Activated CD8-positive, alpha-beta T cell treated with anti-CD3 and anti-CD28 coated beads, Interleukin-2, amount 10 ng/mL, durations not matched to agents 7 days and 5 days (primary cell): Measurements from ENCODE around the gene BANP. TPM values are rescaled to one million over a fixed set of nuclear protein-coding genes. Genes with fewer than 3 reads are reported as not detected.
"Not testable (repeated sequence)": the region's sequence is repeated elsewhere in the genome, so short reads cannot be mapped to it uniquely, and the experiment has no call there.

Experiments used
- ATAC-seq: fragments of 150-1000 bp; cut with Tn5 transposase; one replicate; pipeline ENCODE4 v1.10.0; 2021; ENCODE audit warnings: moderate library complexity
- CTCF ChIA-PET: fragments of 350-600 bp; sonication (Branson Sonifier 250); formaldehyde crosslinking; loops from one replicate; lab custom pipeline; 2021; ENCODE audit warnings: antibody characterized with exemption; lab: Charles Lee
- POLR2A ChIA-PET: fragments of 350-600 bp; sonication (Branson Sonifier 250); formaldehyde crosslinking; loops from one replicate; lab custom pipeline; 2021; ENCODE audit warnings: antibody characterized with exemption; lab: Charles Lee
- DNase-seq: peaks from one replicate; pipeline ENCODE4 v3.0.0-alpha.2; 2020
- H3K27ac Mint-ChIP-seq: one replicate; pipeline ENCODE4 v1.8.0; 2021; ENCODE audit warnings: mild to moderate bottlenecking, mixed read lengths
- H3K27me3 Mint-ChIP-seq: one replicate; pipeline ENCODE4 v1.8.0; 2021; ENCODE audit warnings: low read depth, mixed read lengths
- H3K36me3 Mint-ChIP-seq: one replicate; pipeline ENCODE4 v1.8.0; 2021; ENCODE audit warnings: low read depth, mixed read lengths
- H3K4me1 Mint-ChIP-seq: one replicate; pipeline ENCODE4 v1.8.0; 2021; ENCODE audit warnings: low read depth, mixed read lengths
- H3K4me3 Mint-ChIP-seq: one replicate; pipeline ENCODE4 v1.8.0; 2021; ENCODE audit warnings: mild to moderate bottlenecking, mixed read lengths
- H3K9me3 Mint-ChIP-seq: one replicate; pipeline ENCODE4 v1.8.0; 2022; ENCODE audit warnings: mixed read lengths; ENCODE audit not compliant: insufficient read depth
- total RNA-seq, 2 experiments: library from RNA; stranded (reverse); gene quantifications; one replicate each; pipeline ENCODE4 v1.2.3, GENCODE V29; 2021

BANP gene
- total RNA-seq, 2 experiments from 2014 or later, result 34.1 to 39.8 TPM

- H3K27ac Mint-ChIP-seq, result peak overlapping the region; percentile 46
- peaks cover 14% of the 10 kb centered on the region for H3K4me1 Mint-ChIP-seq
- POLR2A ChIA-PET, H3K4me3 Mint-ChIP-seq, H3K9me3 Mint-ChIP-seq, H3K27me3 Mint-ChIP-seq, CTCF ChIA-PET: not testable (repeated sequence)
- ATAC-seq (peak; percentile 56), DNase-seq (peak; percentile 42)
- peaks cover 45% of the 10 kb centered on the region for H3K36me3 Mint-ChIP-seq
Observed at GRCh38 chr16:87986361-87986849, 35.2 kb downstream of the BANP start.

- CTCF ChIA-PET, H3K4me3 Mint-ChIP-seq, H3K4me1 Mint-ChIP-seq, H3K27ac Mint-ChIP-seq, DNase-seq, H3K9me3 Mint-ChIP-seq, ATAC-seq, H3K27me3 Mint-ChIP-seq: not testable (repeated sequence)
- peaks cover 36% of the 10 kb centered on the region for H3K36me3 Mint-ChIP-seq
- POLR2A ChIA-PET, result interaction anchor here (1.3 kb wide), 1 partner anchor 32 kb away, joined by 3 read pairs; no protein-coding TSS in a partner anchor
Observed at GRCh38 chr16:87988596-87988995, 37.4 kb downstream of the BANP start.

GRCh38 chr16:87990254-87990653 lies 39.0 kb downstream of the BANP start:
- ATAC-seq, H3K4me1 Mint-ChIP-seq, H3K4me3 Mint-ChIP-seq, H3K9me3 Mint-ChIP-seq, H3K27ac Mint-ChIP-seq, CTCF ChIA-PET, H3K27me3 Mint-ChIP-seq, POLR2A ChIA-PET, DNase-seq: not testable (repeated sequence)
- peaks cover 28% of the 10 kb centered on the region for H3K36me3 Mint-ChIP-seq

- H3K27me3 Mint-ChIP-seq, ATAC-seq, CTCF ChIA-PET, H3K4me3 Mint-ChIP-seq, DNase-seq, H3K27ac Mint-ChIP-seq, H3K4me1 Mint-ChIP-seq, H3K9me3 Mint-ChIP-seq, POLR2A ChIA-PET: not testable (repeated sequence)
- H3K36me3 Mint-ChIP-seq, result peaks cover 17% of the 10 kb centered on the region
Observed at GRCh38 chr16:87992142-87992541, 40.9 kb downstream of the BANP start.

DNA sequence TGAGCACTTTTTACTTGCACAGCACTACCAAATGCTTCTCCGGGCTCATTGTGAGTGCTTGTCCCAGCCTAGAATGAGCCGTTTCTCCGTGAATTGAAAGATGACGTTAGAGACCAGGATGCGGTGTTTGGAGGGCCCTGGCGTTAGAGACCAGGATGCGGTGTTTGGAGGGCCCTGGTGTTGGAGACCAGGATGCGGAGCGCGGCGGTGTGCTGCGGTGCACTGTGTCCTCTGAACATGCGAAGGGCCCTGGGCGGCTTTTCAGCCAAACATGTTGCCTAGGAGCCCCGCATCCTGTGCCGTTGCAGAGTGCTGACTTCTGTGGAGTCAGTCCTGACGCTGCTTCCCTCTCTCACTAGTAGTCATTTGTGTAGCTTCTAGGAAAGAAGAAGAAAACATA lies 42.7 kb downstream of the BANP start:
- no peak overlapping the region for H3K4me3 Mint-ChIP-seq
- H3K4me1 Mint-ChIP-seq, result no peaks in the 10 kb centered on the region
- H3K36me3 Mint-ChIP-seq, result peaks cover 30% of the 10 kb centered on the region
- ATAC-seq (no peak), DNase-seq (no peak)
- no peaks in the 10 kb centered on the region for H3K9me3 Mint-ChIP-seq
- POLR2A ChIA-PET, result no interaction called here
- H3K27ac Mint-ChIP-seq, result no peak overlapping the region
- CTCF ChIA-PET, result no interaction called here
- H3K27me3 Mint-ChIP-seq, result no peaks in the 10 kb centered on the region

DNA sequence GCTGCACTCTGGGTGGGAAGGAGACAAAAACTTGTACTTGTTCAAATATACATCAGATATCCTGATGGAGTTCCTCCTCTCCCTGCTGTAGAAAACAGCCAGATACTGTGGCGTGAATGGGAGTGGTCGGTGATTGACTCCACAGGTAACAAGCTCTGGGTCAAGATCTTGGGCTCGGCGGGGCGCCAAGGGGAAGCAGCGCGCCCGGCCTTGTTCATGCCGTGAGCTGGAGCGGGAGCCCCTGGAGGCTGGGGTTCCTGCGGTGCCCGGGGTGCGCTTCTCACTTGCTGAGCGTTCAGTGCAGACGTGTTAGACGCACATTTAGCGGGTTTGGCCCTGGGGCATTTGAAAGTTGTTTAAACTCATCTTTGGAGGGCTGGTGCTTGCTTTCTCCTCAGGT lies 44.4 kb downstream of the BANP start:
- no peak for DNase-seq
- Mint-ChIP-seq H3K4me1 (no peaks in the 10 kb centered on the region), H3K27me3 (no peaks in the 10 kb centered on the region), H3K9me3 (no peaks in the 10 kb centered on the region), H3K36me3 (peaks cover 29% of the 10 kb centered on the region), H3K27ac (no peak overlapping the region), H3K4me3 (no peak overlapping the region)
- CTCF ChIA-PET, result no interaction called here
- POLR2A ChIA-PET, result no interaction called here
- no peak for ATAC-seq

DNA sequence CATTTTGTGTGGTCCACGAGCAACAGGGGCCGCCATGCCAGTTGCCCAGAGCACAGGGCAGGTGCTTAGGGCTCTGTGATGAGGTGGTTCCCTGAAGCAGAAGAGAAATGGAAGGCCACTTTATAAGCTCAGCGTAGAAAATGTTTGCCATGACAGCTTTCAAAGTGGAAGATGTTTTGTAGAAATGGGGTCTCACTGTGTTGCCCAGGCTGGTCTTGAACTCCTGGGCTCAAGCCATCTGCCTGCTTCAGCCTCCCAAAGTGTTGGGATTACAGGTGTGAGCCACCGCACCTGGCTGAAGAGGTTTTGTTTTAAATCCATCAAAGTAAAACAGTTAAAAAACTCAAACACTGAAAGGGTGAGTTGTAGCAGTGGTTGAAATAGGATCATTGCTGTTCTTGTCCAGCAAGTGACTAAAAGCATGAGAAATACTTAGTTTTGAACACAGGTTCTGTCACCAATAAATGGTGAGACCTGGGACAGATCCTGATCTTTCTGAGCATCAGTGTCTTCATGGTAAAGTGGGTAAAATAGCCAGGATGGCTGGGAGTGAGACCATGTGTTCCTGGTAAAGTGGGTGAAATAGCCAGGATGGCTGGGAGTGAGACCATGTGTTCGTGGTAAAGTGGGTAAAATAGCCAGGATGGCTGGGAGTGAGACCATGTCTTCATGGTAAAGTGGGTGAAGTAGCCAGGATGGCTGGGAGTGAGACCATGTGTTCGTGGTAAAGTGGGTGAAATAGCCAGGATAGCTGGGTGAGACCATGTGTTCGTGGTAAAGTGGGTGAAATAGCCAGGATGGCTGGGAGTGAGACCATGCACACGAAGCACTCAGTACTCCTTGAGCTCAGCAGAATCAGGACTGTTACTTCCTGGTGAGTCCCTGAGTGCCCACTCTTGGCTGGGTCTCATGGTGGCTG lies 46.0 kb downstream of the BANP start:
- Mint-ChIP-seq H3K4me3 (no peak overlapping the region), H3K27me3 (no peaks in the 10 kb centered on the region), H3K9me3 (no peaks in the 10 kb centered on the region), H3K36me3 (peaks cover 23% of the 10 kb centered on the region), H3K27ac (no peak overlapping the region), H3K4me1 (no peaks in the 10 kb centered on the region)
- ATAC-seq, result no peak
- ChIA-PET CTCF (no interaction called here), POLR2A (interaction anchor here (0.7 kb wide), 1 partner anchor 72 kb away, joined by 3 read pairs; no protein-coding TSS in a partner anchor)
- DNase-seq, result no peak

GRCh38 chr16:87998184-87998793 lies 47.1 kb downstream of the BANP start:
- POLR2A ChIA-PET, result interaction anchor here (0.7 kb wide), 1 partner anchor 73 kb away, joined by 3 read pairs; no protein-coding TSS in a partner anchor
- H3K27me3 Mint-ChIP-seq, H3K4me3 Mint-ChIP-seq, H3K27ac Mint-ChIP-seq, DNase-seq, H3K4me1 Mint-ChIP-seq, H3K9me3 Mint-ChIP-seq, CTCF ChIA-PET, ATAC-seq: not testable (repeated sequence)
- H3K36me3 Mint-ChIP-seq, result peaks cover 24% of the 10 kb centered on the region

DNA sequence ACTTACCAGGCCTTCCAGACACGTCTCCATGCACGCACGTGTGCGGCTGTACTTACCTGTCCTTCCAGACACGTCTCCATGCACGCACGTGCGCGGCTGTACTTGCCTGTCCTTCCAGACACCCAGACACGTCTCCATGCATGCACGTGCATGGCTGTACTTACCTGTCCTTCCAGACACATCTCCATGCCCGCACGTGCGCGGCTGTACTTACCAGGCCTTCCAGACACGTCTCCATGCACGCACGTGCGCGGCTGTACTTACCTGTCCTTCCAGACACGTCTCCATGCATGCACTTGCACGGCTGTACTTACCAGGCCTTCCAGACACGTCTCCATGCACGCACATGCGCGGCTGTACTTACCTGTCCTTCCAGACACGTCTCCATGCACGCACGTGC lies 47.8 kb downstream of the BANP start:
- H3K27me3 Mint-ChIP-seq, H3K4me1 Mint-ChIP-seq, POLR2A ChIA-PET, DNase-seq, ATAC-seq, H3K9me3 Mint-ChIP-seq, H3K4me3 Mint-ChIP-seq, CTCF ChIA-PET, H3K27ac Mint-ChIP-seq: not testable (repeated sequence)
- H3K36me3 Mint-ChIP-seq, result peaks cover 24% of the 10 kb centered on the region

- Mint-ChIP-seq H3K9me3 (no peaks in the 10 kb centered on the region), H3K36me3 (peaks cover 36% of the 10 kb centered on the region), H3K4me1 (no peaks in the 10 kb centered on the region), H3K4me3 (no peak overlapping the region), H3K27ac (no peak overlapping the region), H3K27me3 (no peaks in the 10 kb centered on the region)
- POLR2A ChIA-PET, result no interaction called here
- ATAC-seq, result no peak
- no peak for DNase-seq
- CTCF ChIA-PET, result no interaction called here
Observed at GRCh38 chr16:88002211-88002610, 51.0 kb downstream of the BANP start.

GRCh38 chr16:88002749-88003148 lies 51.5 kb downstream of the BANP start:
- H3K9me3 Mint-ChIP-seq, result no peaks in the 10 kb centered on the region
- POLR2A ChIA-PET, result no interaction called here
- H3K4me1 Mint-ChIP-seq, result no peaks in the 10 kb centered on the region
- peaks cover 38% of the 10 kb centered on the region for H3K36me3 Mint-ChIP-seq
- no peak overlapping the region for H3K27ac Mint-ChIP-seq
- no peak overlapping the region for H3K4me3 Mint-ChIP-seq
- DNase-seq, result no peak
- ATAC-seq, result no peak
- no peaks in the 10 kb centered on the region for H3K27me3 Mint-ChIP-seq
- CTCF ChIA-PET, result no interaction called here

- H3K4me3 Mint-ChIP-seq, result no peak overlapping the region
- no peak for DNase-seq
- no peak for ATAC-seq
- peaks cover 38% of the 10 kb centered on the region for H3K36me3 Mint-ChIP-seq
- ChIA-PET CTCF (interaction anchor here (1.5 kb wide), 1 partner anchor 42 kb away, joined by 4 read pairs; no protein-coding TSS in a partner anchor), POLR2A (no interaction called here)
- H3K27ac Mint-ChIP-seq, result no peak overlapping the region
- no peaks in the 10 kb centered on the region for H3K4me1 Mint-ChIP-seq
- no peaks in the 10 kb centered on the region for H3K9me3 Mint-ChIP-seq
- H3K27me3 Mint-ChIP-seq, result no peaks in the 10 kb centered on the region
Observed at GRCh38 chr16:88003316-88003715, 52.1 kb downstream of the BANP start.
